Gastrocnemius medialis (tissue), 4 donors: ENCODE data around the gene FHOD3.

Experiments used
- POLR2A ChIP-seq, 2 donors: fragments of 450-650 bp; IDR thresholded peaks; one replicate each; pipeline ENCODE4 v1.6.1; 2017; ENCODE audit warnings: antibody characterized with exemption in 2 of 2, mild to moderate bottlenecking in 2 of 2, moderate library complexity in 2 of 2
- TF ChIP-seq, protein P1 (sequence below), 5 experiments: fragments of 450-650 bp in 3 of 5; fragments of 200-600 bp in 2 of 5; sonication (generic) in 2 of 5; IDR thresholded peaks in 4 of 5; conservative IDR thresholded peaks in 1 of 5; 1 replicate in 4 of 5; 2 replicates in 1 of 5; pipeline ENCODE4 v1.5.1; 2016 to 2019; ENCODE audit warnings: antibody characterized with exemption in 5 of 5, mild to moderate bottlenecking in 3 of 5, moderate library complexity in 3 of 5

DNA sequence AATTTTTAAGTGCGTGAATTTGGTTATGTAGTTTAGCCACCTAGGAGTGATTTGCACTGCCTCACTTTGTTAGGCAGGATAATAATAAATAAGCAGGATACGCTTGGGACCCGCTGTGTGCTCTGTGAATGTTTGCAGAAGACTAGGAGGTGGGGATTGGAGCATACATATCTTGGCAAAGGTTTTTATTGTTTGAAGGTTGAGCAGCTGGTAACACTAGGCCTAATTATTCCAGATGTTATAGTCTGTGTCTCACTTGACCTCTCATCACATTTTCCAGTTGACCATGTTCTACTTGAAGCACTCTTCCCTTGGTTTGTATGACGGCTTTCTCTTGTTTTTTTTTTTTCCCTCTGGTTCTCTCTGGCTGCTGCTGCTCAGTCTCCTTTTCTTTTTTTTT lies 42.7 kb downstream of the FHOD3 start:
- TF ChIP-seq, protein P1, sequence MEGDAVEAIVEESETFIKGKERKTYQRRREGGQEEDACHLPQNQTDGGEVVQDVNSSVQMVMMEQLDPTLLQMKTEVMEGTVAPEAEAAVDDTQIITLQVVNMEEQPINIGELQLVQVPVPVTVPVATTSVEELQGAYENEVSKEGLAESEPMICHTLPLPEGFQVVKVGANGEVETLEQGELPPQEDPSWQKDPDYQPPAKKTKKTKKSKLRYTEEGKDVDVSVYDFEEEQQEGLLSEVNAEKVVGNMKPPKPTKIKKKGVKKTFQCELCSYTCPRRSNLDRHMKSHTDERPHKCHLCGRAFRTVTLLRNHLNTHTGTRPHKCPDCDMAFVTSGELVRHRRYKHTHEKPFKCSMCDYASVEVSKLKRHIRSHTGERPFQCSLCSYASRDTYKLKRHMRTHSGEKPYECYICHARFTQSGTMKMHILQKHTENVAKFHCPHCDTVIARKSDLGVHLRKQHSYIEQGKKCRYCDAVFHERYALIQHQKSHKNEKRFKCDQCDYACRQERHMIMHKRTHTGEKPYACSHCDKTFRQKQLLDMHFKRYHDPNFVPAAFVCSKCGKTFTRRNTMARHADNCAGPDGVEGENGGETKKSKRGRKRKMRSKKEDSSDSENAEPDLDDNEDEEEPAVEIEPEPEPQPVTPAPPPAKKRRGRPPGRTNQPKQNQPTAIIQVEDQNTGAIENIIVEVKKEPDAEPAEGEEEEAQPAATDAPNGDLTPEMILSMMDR (IDR thresholded peaks at IDR 0.05 in 4 of 5, conservative IDR thresholded peaks at IDR 0.05 in 1 of 5), result no peak
- TF ChIP-seq POLR2A (IDR thresholded peaks at IDR 0.05), result no peak
